Gastrocnemius medialis (tissue), 4 donors: ENCODE data around the gene AKR7A3. TPM values are rescaled to one million over a fixed set of nuclear protein-coding genes. Genes with fewer than 3 reads are reported as not detected.

Source experiments
- ATAC-seq, 2 donors: fragments of 150-250 bp; one replicate each; pipeline ENCODE4 v1.9.1; 2016
- DNase-seq, 2 donors: peaks; one replicate each; pipeline ENCODE4 v3.0.0-alpha.2; 2019
- H3K27ac ChIP-seq, 4 donors: fragments of 200-600 bp; sonication (generic); 1 replicate in 1 of 4; 2 replicates in 3 of 4; pipeline ENCODE4 v1.5.1; 2016 to 2018; ENCODE audit warnings: mild to moderate bottlenecking in 2 of 4, moderate library complexity in 1 of 4
- H3K27me3 ChIP-seq, 3 donors: fragments of 200-600 bp; sonication (generic) in 2 of 3; 1 replicate in 1 of 3; 2 replicates in 2 of 3; pipeline versions ENCODE4 v1.5.1 to v1.6.0; 2016 to 2019; ENCODE audit warnings: mild to moderate bottlenecking in 1 of 3, moderate library complexity in 1 of 3
- H3K36me3 ChIP-seq, 2 donors: fragments of 200-600 bp; sonication (generic) in 1 of 2; one replicate each; pipeline ENCODE4 v1.5.1; 2017 to 2018
- H3K4me1 ChIP-seq, 2 donors: fragments of 200-600 bp; sonication (generic) in 1 of 2; one replicate each; pipeline ENCODE4 v1.5.1; 2016 to 2017; ENCODE audit warnings: mild to moderate bottlenecking in 2 of 2
- H3K4me3 ChIP-seq, 4 donors: fragments of 200-600 bp; sonication (generic) in 3 of 4; 1 replicate in 1 of 4; 2 replicates in 3 of 4; pipeline ENCODE4 v1.5.1; 2016 to 2019; ENCODE audit warnings: mild to moderate bottlenecking in 2 of 4
- H3K9me3 ChIP-seq, 3 donors: fragments of 200-600 bp; sonication (generic) in 2 of 3; 1 replicate in 1 of 3; 2 replicates in 2 of 3; pipeline ENCODE4 v1.5.1; 2016 to 2019
- CTCF ChIP-seq, 5 experiments: fragments of 450-650 bp in 3 of 5; fragments of 200-600 bp in 2 of 5; sonication (generic) in 2 of 5; IDR thresholded peaks in 4 of 5; conservative IDR thresholded peaks in 1 of 5; 1 replicate in 4 of 5; 2 replicates in 1 of 5; pipeline ENCODE4 v1.5.1; 2016 to 2019; ENCODE audit warnings: antibody characterized with exemption in 5 of 5, mild to moderate bottlenecking in 3 of 5, moderate library complexity in 3 of 5
- POLR2A ChIP-seq, 2 donors: fragments of 450-650 bp; IDR thresholded peaks; one replicate each; pipeline ENCODE4 v1.6.1; 2017; ENCODE audit warnings: antibody characterized with exemption in 2 of 2, mild to moderate bottlenecking in 2 of 2, moderate library complexity in 2 of 2
- in situ Hi-C, 4 donors: fragments of 200-750 bp; cut with MboI; loops; one replicate each; pipeline versions ENCODE4 v1.15.0 to v1.8.0; 2017; ENCODE audit warnings: low sequenced_read_pairs in 4 of 4
- intact Hi-C: fragments of 100-400 bp; cut with DNase I; formaldehyde crosslinking; loops from one replicate; pipeline ENCODE4 v1.15.1; 2023; ENCODE audit warnings: low total_unique reads
- total RNA-seq, 4 donors: library from RNA; depleted of rRNA; stranded (reverse); fragments of >200 nt; gene quantifications; one replicate each; pipeline versions ENCODE4 v1.1.0 to v1.2.3, GENCODE V29; 2016

The AKR7A3 gene
- total RNA-seq, 4 donors from 2014 or later: 0.17 to 0.61 (median 0.32) TPM

DNA sequence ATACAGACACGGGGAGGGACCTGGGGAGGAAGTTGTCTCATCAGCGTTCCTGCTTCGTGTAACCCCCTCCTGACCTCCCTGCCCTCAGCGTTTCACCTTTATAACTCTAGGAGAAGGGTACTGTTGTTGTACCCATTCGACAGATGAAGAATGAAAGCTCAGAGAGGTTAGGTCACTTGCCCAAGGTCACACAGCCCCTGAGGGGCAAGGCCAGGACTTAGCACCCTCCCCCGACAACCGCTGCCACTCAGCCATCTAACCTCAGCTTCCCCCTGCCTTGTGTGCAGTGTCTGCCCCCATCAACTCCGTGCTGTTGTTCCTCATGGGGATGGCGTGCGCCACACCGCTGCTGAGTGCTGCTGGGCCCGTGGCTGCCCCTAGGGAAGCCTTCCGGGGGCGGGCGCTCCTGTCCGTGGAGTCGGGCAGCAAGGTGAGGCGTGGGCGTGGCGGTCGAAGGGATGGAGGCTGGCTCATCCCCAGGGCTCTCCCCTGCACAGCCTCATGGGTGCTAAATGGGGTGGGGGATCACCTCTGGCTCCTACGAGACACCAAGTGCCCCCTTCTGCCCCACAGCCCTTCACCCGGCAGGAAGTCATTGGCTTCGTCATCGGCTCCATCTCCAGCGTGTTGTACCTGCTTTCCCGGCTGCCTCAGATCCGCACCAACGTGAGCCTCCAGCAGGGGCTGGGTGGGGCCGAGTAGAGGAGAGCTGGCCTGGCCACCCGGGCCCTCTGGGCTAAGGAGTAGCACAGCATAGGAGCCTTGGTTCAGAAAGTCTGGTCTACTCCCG is 37.6 kb upstream of the AKR7A3 start:
- DNase-seq (no peak), ATAC-seq (no peak)
- intact Hi-C loops (no loop called here), in situ Hi-C loops (no loop called here)
- Histone ChIP-seq H3K4me3 (no peak overlapping the region), H3K4me1 (no peaks in the 10 kb centered on the region), H3K36me3 (peaks cover 0 to 59% of the 10 kb centered on the region in 2 donors), H3K9me3 (no peaks in the 10 kb centered on the region), H3K27ac (no peak overlapping the region), H3K27me3 (no peaks in the 10 kb centered on the region)
- TF ChIP-seq CTCF (IDR thresholded peaks at IDR 0.05 in 4 of 5, conservative IDR thresholded peaks at IDR 0.05 in 1 of 5) (no peak), POLR2A (IDR thresholded peaks at IDR 0.05) (no peak)

GRCh38 chr1:19325368-19325957 is 36.9 kb upstream of the AKR7A3 start:
- in situ Hi-C loops (no loop called here), intact Hi-C loops (no loop called here)
- H3K4me3 ChIP-seq: no peak overlapping the region
- DNase-seq (no peak), ATAC-seq (no peak)
- H3K9me3 ChIP-seq: no peaks in the 10 kb centered on the region
- no peak overlapping the region for H3K27ac ChIP-seq
- no peaks in the 10 kb centered on the region for H3K4me1 ChIP-seq
- H3K27me3 ChIP-seq: no peaks in the 10 kb centered on the region
- no peak for TF ChIP-seq CTCF (IDR thresholded peaks at IDR 0.05 in 4 of 5, conservative IDR thresholded peaks at IDR 0.05 in 1 of 5)
- no peak for TF ChIP-seq POLR2A (IDR thresholded peaks at IDR 0.05)
- peaks cover 0 to 59% of the 10 kb centered on the region in 2 donors for H3K36me3 ChIP-seq

GRCh38 chr1:19324665-19324990 is 36.1 kb upstream of the AKR7A3 start:
- H3K27ac ChIP-seq: no peak overlapping the region
- H3K36me3 ChIP-seq: peaks cover 0 to 60% of the 10 kb centered on the region in 2 donors
- no peaks in the 10 kb centered on the region for H3K27me3 ChIP-seq
- no peaks in the 10 kb centered on the region for H3K9me3 ChIP-seq
- H3K4me3 ChIP-seq: no peak overlapping the region
- in situ Hi-C loops: no loop called here
- DNase-seq (no peak), ATAC-seq (no peak)
- H3K4me1 ChIP-seq: no peaks in the 10 kb centered on the region
- no peak for TF ChIP-seq POLR2A (IDR thresholded peaks at IDR 0.05)
- TF ChIP-seq CTCF (IDR thresholded peaks at IDR 0.05 in 4 of 5, conservative IDR thresholded peaks at IDR 0.05 in 1 of 5): no peak
- intact Hi-C loops: no loop called here

- no peak for DNase-seq
- Histone ChIP-seq H3K36me3 (peaks cover 0 to 65% of the 10 kb centered on the region in 2 donors), H3K4me1 (no peaks in the 10 kb centered on the region), H3K27ac (no peak overlapping the region), H3K9me3 (no peaks in the 10 kb centered on the region), H3K27me3 (no peaks in the 10 kb centered on the region), H3K4me3 (no peak overlapping the region)
- no peak for TF ChIP-seq CTCF (IDR thresholded peaks at IDR 0.05 in 4 of 5, conservative IDR thresholded peaks at IDR 0.05 in 1 of 5)
- in situ Hi-C loops (no loop called here), intact Hi-C loops (no loop called here)
- ATAC-seq: no peak
These were observed 35.6 kb upstream of the AKR7A3 start for GRCh38 chr1:19323987-19324664.
